IMR-90 (cell line): ENCODE data around the gene ARL14EPL. TPM values are rescaled to one million over a fixed set of nuclear protein-coding genes. Genes with fewer than 3 reads are reported as not detected.

Experiments
- ATAC-seq: fragments of 200-7000 bp; cut with Tn5 transposase; 2 replicates; pipeline ENCODE4 v1.9.1; 2020; ENCODE audit warnings: low read depth, mild to moderate bottlenecking, moderate library complexity
- BruUV-seq: library from RNA; stranded (reverse); fragments of 400-500 nt; replicated peaks from 2 replicates; lab custom pipeline; 2021; lab: Mats Ljungman, UMichigan
- CTCF ChIA-PET: fragments of 300-600 bp; formaldehyde crosslinking; extraction: SDS; loops from one replicate; lab custom pipeline; 2021; ENCODE audit warnings: antibody characterized with exemption; lab: Yijun Ruan, JAX
- POLR2A ChIA-PET: fragments of 300-600 bp; sonication (Branson Sonifier 250); formaldehyde crosslinking; loops from one replicate; lab custom pipeline; 2022; ENCODE audit warnings: antibody characterized with exemption; ENCODE audit not compliant: unreplicated experiment; lab: Charles Lee
- DNase-seq: peaks from one replicate; pipeline ENCODE4 v3.0.0; 2013
- H2AFZ ChIP-seq: replicated peaks from 2 replicates; pipeline ENCODE3; 2013; ENCODE audit warnings: low read length, mild to moderate bottlenecking; ENCODE audit not compliant: poor library complexity
- H2AK5ac ChIP-seq: 2 replicates; pipeline ENCODE4 v1.6.1; 2013; ENCODE audit warnings: low read depth, low read length, inconsistent platforms
- H2AK9ac ChIP-seq: replicated peaks from 2 replicates; pipeline ENCODE3; 2013; ENCODE audit warnings: mild to moderate bottlenecking, low read depth, low read length, moderate library complexity; ENCODE audit not compliant: poor library complexity
- H2BK120ac ChIP-seq: 2 replicates; pipeline ENCODE4 v1.6.1; 2013; ENCODE audit warnings: low read depth, low read length, inconsistent platforms
- H2BK15ac ChIP-seq: 3 replicates; pipeline ENCODE4 v1.6.1; 2013; ENCODE audit warnings: low read depth, low read length, inconsistent platforms
- H2BK20ac ChIP-seq: 2 replicates; pipeline ENCODE4 v1.6.1; 2013; ENCODE audit warnings: low read depth, mild to moderate bottlenecking, inconsistent platforms, low read length, moderate library complexity
- H2BK5ac ChIP-seq: 2 replicates; pipeline ENCODE4 v1.6.1; 2013; ENCODE audit warnings: mild to moderate bottlenecking, low read depth, low read length, inconsistent platforms; ENCODE audit not compliant: poor library complexity, severe bottlenecking
- H3K14ac ChIP-seq: replicated peaks from 2 replicates; pipeline ENCODE4 v1.6.1; 2013; ENCODE audit warnings: low read depth, low read length, inconsistent platforms
- H3K18ac ChIP-seq: 2 replicates; pipeline ENCODE4 v1.6.1; 2013; ENCODE audit warnings: low read depth, low read length, control low read depth
- H3K23ac ChIP-seq: 2 replicates; pipeline ENCODE4 v1.6.1; 2013; ENCODE audit warnings: low read depth, low read length, inconsistent platforms
- H3K27ac ChIP-seq: 2 replicates; pipeline ENCODE4 v1.5.1; 2013; ENCODE audit warnings: mild to moderate bottlenecking, control low read depth, low read length; ENCODE audit not compliant: insufficient read depth
- H3K27me3 ChIP-seq: 2 replicates; pipeline ENCODE4 v1.6.1; 2013; ENCODE audit warnings: low read length; ENCODE audit not compliant: control insufficient read depth, insufficient read depth
- H3K36me3 ChIP-seq: 2 replicates; pipeline ENCODE4 v1.6.1; 2013; ENCODE audit warnings: low read length, mixed read lengths; ENCODE audit not compliant: control insufficient read depth, insufficient read depth
- H3K4ac ChIP-seq: 2 replicates; pipeline ENCODE4 v1.6.1; 2013; ENCODE audit warnings: low read depth, low read length, inconsistent platforms
- H3K4me1 ChIP-seq: 2 replicates; pipeline ENCODE4 v1.6.1; 2013; ENCODE audit warnings: low read length, mixed read lengths; ENCODE audit not compliant: control insufficient read depth, insufficient read depth
- H3K4me2 ChIP-seq: 2 replicates; pipeline ENCODE4 v1.6.1; 2013; ENCODE audit warnings: low read depth, mild to moderate bottlenecking, control low read depth, low read length, moderate library complexity
- H3K4me3 ChIP-seq: 2 replicates; pipeline ENCODE4 v1.5.1; 2013; ENCODE audit warnings: low read depth, mild to moderate bottlenecking, control low read depth, low read length, moderate library complexity; ENCODE audit not compliant: insufficient read depth
- H3K56ac ChIP-seq: 2 replicates; pipeline ENCODE4 v1.6.1; 2013; ENCODE audit warnings: low read length, inconsistent platforms; ENCODE audit not compliant: insufficient read depth; ENCODE audit errors: extremely low read depth
- H3K79me1 ChIP-seq, 2 experiments: 2 replicates each; pipeline ENCODE4 v1.6.1; 2013; ENCODE audit warnings: low read length in 2 of 2, inconsistent platforms in 1 of 2, low read depth in 1 of 2
- H3K9ac ChIP-seq: 2 replicates; pipeline ENCODE4 v1.6.1; 2013; ENCODE audit warnings: low read depth, low read length, control low read depth
- H3K9me1 ChIP-seq: 2 replicates; pipeline ENCODE4 v1.6.1; 2013; ENCODE audit warnings: low read length, inconsistent platforms; ENCODE audit not compliant: insufficient read depth
- H3K9me3 ChIP-seq: 2 replicates; pipeline ENCODE4 v1.6.1; 2013; ENCODE audit warnings: low read length; ENCODE audit not compliant: control insufficient read depth, insufficient read depth
- H4K20me1 ChIP-seq: 2 replicates; pipeline ENCODE4 v1.6.1; 2013; ENCODE audit warnings: low read length, inconsistent platforms; ENCODE audit not compliant: insufficient read depth
- H4K5ac ChIP-seq: 2 replicates; pipeline ENCODE4 v1.6.1; 2013; ENCODE audit warnings: mild to moderate bottlenecking, low read depth, low read length, control low read depth
- H4K8ac ChIP-seq, 2 experiments: 2 replicates each; pipeline ENCODE4 v1.6.1; 2013; ENCODE audit warnings: low read depth in 2 of 2, low read length in 2 of 2, control low read depth in 1 of 2, inconsistent platforms in 1 of 2
- H4K91ac ChIP-seq: 2 replicates; pipeline ENCODE4 v1.6.1; 2013; ENCODE audit warnings: low read depth, low read length, inconsistent platforms; ENCODE audit not compliant: insufficient read depth
- CHD1 ChIP-seq: IDR thresholded peaks from 2 replicates; pipeline ENCODE4 v1.6.1; 2012; ENCODE audit warnings: low read depth, low read length, improper control_type of control experiment
- CTCF ChIP-seq: conservative IDR thresholded peaks from 2 replicates; pipeline ENCODE4 v1.5.1; 2012; ENCODE audit warnings: mild to moderate bottlenecking, low read depth, low read length, improper control_type of control experiment
- MAFK ChIP-seq: IDR thresholded peaks from 2 replicates; pipeline ENCODE4 v1.6.1; 2012; ENCODE audit warnings: low read depth, low read length, improper control_type of control experiment
- MAZ ChIP-seq: IDR thresholded peaks from 2 replicates; pipeline ENCODE4 v1.6.1; 2012; ENCODE audit warnings: low read depth, mild to moderate bottlenecking, low read length, improper control_type of control experiment, moderate library complexity, borderline replicate concordance
- POLR2A ChIP-seq: IDR thresholded peaks from 2 replicates; pipeline ENCODE4 v1.6.1; 2012; ENCODE audit warnings: mild to moderate bottlenecking, low read depth, low read length
- SMC3 ChIP-seq: fragments of 150-350 bp; IDR thresholded peaks from 2 replicates; pipeline ENCODE4 v1.6.1; 2016; ENCODE audit warnings: low read depth, mild to moderate bottlenecking, antibody characterized with exemption, low read length, moderate library complexity
- WGBS, 2 experiments: methylation state at CpG; one replicate each; pipeline versions ENCODE4 v1.1.5 to v1.1.7; 2013; ENCODE audit warnings: missing lambda C conversion rate in 2 of 2; ENCODE audit not compliant: insufficient read length in 1 of 2; ENCODE audit errors: extremely low coverage in 2 of 2; 5-methylcytosine and 5-hydroxymethylcytosine counted together
- dilution Hi-C: fragments of 300-500 bp; cut with HindIII; formaldehyde crosslinking; loops from one replicate; pipeline ENCODE4 v1.14.3; 2018; ENCODE audit warnings: low sequenced_read_pairs; ENCODE audit not compliant: unreplicated experiment
- in situ Hi-C: fragments of 300-500 bp; cut with MboI; formaldehyde crosslinking; loops from 3 replicates; pipeline ENCODE4 v1.14.3; 2019; ENCODE audit warnings: low sequenced_read_pairs, inconsistent platforms, mixed read lengths
- intact Hi-C: fragments of 100-400 bp; cut with micrococcal nuclease; formaldehyde crosslinking; loops from 2 replicates; pipeline ENCODE4 v1.10.0; 2022
- polyA plus RNA-seq, 3 experiments: library from polyadenylated mRNA; depleted of rRNA; stranded (reverse); fragments of >200 nt; gene quantifications; 2 replicates each; pipeline ENCODE4 v1.2.3, GENCODE V29; 2012; ENCODE audit warnings: low replicate concordance in 1 of 3
- total RNA-seq: library from RNA; depleted of rRNA; stranded (reverse); fragments of >200 nt; gene quantifications from 2 replicates; pipeline ENCODE4 v1.2.3, GENCODE V29; 2012

ARL14EPL gene
- total and polyA plus RNA-seq, 2 of the 4 experiments (the other 2 are of a cell fraction): not detected

GRCh38 chr5:116046823-116047222 is 14.6 kb downstream of the ARL14EPL start:
- in situ Hi-C loops: no loop called here
- no peak overlapping the region for H4K5ac ChIP-seq
- no peaks in the 10 kb centered on the region for H3K36me3 ChIP-seq
- BruUV-seq: no TSS peak
- H2BK5ac ChIP-seq: no peak overlapping the region
- no peaks in the 10 kb centered on the region for H3K4me1 ChIP-seq
- no peak for ATAC-seq
- H2AK9ac ChIP-seq: no peak overlapping the region
- no peak overlapping the region for H2BK20ac ChIP-seq
- no peak overlapping the region for H3K4me3 ChIP-seq
- no peaks in the 10 kb centered on the region for H3K79me1 ChIP-seq
- no peak overlapping the region for H3K9ac ChIP-seq
- no peak overlapping the region for H4K8ac ChIP-seq
- H2BK120ac ChIP-seq: no peak overlapping the region
- H2AK5ac ChIP-seq: no peak overlapping the region
- no peak overlapping the region for H2AFZ ChIP-seq
- H3K9me1 ChIP-seq: no peaks in the 10 kb centered on the region; the same call in 1 of the 2 replicates
- H4K91ac ChIP-seq: no peak overlapping the region
- no CpG with 5 or more reads among the region's 2 CpGs for WGBS, 2 experiments
- H3K4ac ChIP-seq: no peak overlapping the region
- no peak overlapping the region for H3K56ac ChIP-seq
- no peak for DNase-seq
- CTCF ChIA-PET: no interaction called here
- no peak overlapping the region for H3K18ac ChIP-seq
- no peak for TF ChIP-seq SMC3
- no peak for TF ChIP-seq POLR2A
- no peak for TF ChIP-seq CTCF
- no peak for TF ChIP-seq MAZ
- no peak for TF ChIP-seq CHD1
- no peak for TF ChIP-seq MAFK
- no peak overlapping the region for H3K14ac ChIP-seq
- no peaks in the 10 kb centered on the region for H4K20me1 ChIP-seq
- H3K27me3 ChIP-seq: peaks cover 19% of the 10 kb centered on the region
- H3K23ac ChIP-seq: no peak overlapping the region
- no peak overlapping the region for H3K4me2 ChIP-seq
- intact Hi-C loops: no loop called here
- H3K27ac ChIP-seq: no peak overlapping the region
- POLR2A ChIA-PET: no interaction called here
- H3K9me3 ChIP-seq: no peaks in the 10 kb centered on the region
- dilution Hi-C loops: no loop called here
- H2BK15ac ChIP-seq: no peak overlapping the region
